Retinal pigment epithelial cell (primary cell): Measurements from ENCODE around the gene AGK.

ENCODE experiments used
- DNase-seq: peaks from one replicate; pipeline ENCODE4 v3.0.0-alpha.2; 2010; ENCODE audit warnings: low read depth
- H3K4me3 ChIP-seq: 2 replicates; pipeline ENCODE4 v1.5.1; 2011; ENCODE audit warnings: mild to moderate bottlenecking, low read length, control low read depth, moderate library complexity
- CTCF ChIP-seq: conservative IDR thresholded peaks from 2 replicates; pipeline ENCODE4 v1.5.1; 2011; ENCODE audit warnings: low read depth, low read length, control low read depth, inconsistent platforms

Gene AGK

GRCh38 chr7:141562972-141563371 is 11.8 kb downstream of the AGK start:
- no peak for DNase-seq

GRCh38 chr7:141563956-141564623 is 12.9 kb downstream of the AGK start:
- no peak for DNase-seq
- TF ChIP-seq CTCF = no peak
- H3K4me3 ChIP-seq = no peak overlapping the region

More at GRCh38 chr7:141562972-141563371, 11.8 kb downstream of the AGK start:
- no peak overlapping the region for H3K4me3 ChIP-seq
- no peak for TF ChIP-seq CTCF

DNA sequence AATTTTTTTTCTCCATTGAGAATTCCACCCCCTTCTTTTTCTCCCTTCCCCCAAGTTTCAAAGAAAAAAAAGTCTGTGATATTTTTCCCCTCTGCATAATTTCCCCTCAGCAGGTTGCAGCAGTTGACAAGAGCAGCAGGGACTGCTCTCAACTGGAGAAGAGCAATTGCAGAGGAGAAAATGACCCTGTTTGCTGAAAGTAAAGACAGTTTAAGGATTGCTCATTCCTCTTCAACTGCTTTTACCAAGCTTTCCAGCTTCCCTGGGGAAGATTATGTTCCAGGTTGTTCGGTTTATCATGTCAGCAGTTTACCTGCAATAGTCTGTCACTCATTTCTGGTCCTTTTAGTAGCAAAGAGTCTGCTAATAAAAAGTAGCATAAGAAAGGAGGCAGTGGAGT is 16.2 kb downstream of the AGK start:
- TF ChIP-seq CTCF = no peak
- H3K4me3 ChIP-seq = no peak overlapping the region
- no peak for DNase-seq

DNA sequence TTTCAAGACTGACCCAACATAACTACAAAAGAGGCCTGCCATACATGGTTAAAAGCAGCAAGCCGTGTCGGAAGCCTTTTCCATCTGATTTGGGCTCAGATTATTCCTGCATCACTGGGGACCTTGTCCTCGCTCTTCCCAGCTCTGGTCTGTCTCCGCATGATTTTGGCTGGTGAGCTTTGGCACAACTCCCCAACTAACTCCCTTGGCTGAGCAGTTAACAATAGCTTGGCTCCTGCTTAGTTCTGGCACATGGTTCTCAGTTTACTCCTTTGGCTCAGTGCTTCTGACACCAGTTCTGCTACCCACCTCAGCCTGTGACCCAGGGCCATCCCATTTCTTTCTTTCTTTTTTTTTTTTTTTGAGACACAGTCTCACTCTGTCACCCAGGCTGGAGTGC is 17.0 kb downstream of the AGK start:
- no peak for TF ChIP-seq CTCF

DNA sequence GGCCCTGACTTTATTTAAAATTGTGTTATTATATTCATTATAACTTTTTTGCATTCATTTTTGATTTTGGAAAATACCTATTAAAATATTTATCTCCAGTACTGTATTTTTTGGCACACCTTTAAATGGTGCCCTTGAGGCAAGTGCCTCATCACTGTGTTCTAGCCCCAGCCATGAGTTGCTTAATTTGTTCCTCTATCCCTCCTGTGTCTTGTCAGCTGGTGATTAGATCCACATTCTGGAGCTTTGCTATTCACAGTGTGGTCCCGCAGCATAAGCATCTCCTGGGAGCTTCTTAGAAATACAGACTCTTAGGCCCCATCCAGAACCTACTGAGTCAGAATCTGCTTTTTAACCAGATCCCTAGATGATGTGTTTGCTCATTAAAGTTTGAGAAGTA is 19.8 kb downstream of the AGK start:
- no peak overlapping the region for H3K4me3 ChIP-seq
- TF ChIP-seq CTCF = no peak
- DNase-seq = no peak

More for the DNA sequence above, 17.0 kb downstream of the AGK start:
- DNase-seq = no peak
- H3K4me3 ChIP-seq = no peak overlapping the region

- no peak overlapping the region for H3K4me3 ChIP-seq
- TF ChIP-seq CTCF = no peak
- DNase-seq = no peak
Measured at GRCh38 chr7:141572175-141572574, 21.0 kb downstream of the AGK start.

GRCh38 chr7:141573511-141573910 is 22.3 kb downstream of the AGK start:
- H3K4me3 ChIP-seq = no peak overlapping the region
- no peak for TF ChIP-seq CTCF
- DNase-seq = no peak
